B cell (primary cell): ENCODE results near the gene NPS. TPM values are rescaled to one million over a fixed set of nuclear protein-coding genes. Genes with fewer than 3 reads are reported as not detected.

ENCODE experiments used
- ATAC-seq: fragments of 200-7000 bp; cut with Tn5 transposase; one replicate; pipeline ENCODE4 v1.10.0; 2021; ENCODE audit warnings: low read depth, mild to moderate bottlenecking, moderate number of reproducible peaks, moderate library complexity
- CTCF ChIA-PET: fragments of 350-600 bp; sonication (Branson Sonifier 250); formaldehyde crosslinking; loops from one replicate; lab custom pipeline; 2021; ENCODE audit warnings: antibody characterized with exemption, inconsistent platforms; lab: Charles Lee
- POLR2A ChIA-PET: fragments of 350-600 bp; sonication (Branson Sonifier 250); formaldehyde crosslinking; loops from one replicate; lab custom pipeline; 2021; ENCODE audit warnings: antibody characterized with exemption; lab: Charles Lee
- DNase-seq: peaks from one replicate; pipeline ENCODE4 v3.0.0; 2013
- H2AFZ ChIP-seq: 2 replicates; pipeline ENCODE4 v1.6.1; 2012; ENCODE audit warnings: mild to moderate bottlenecking, low read depth, low read length; ENCODE audit not compliant: insufficient read depth, poor library complexity, severe bottlenecking
- H3K27ac ChIP-seq, 2 donors: 1 replicate in 1 of 2; 2 replicates in 1 of 2; pipeline ENCODE4 v1.5.1; 2012 to 2013; ENCODE audit warnings: low read length in 2 of 2, mild to moderate bottlenecking in 2 of 2, moderate library complexity in 1 of 2
- H3K27me3 ChIP-seq, 4 experiments: fragments of 200-600 bp in 1 of 4; sonication (generic) in 1 of 4; replicated peaks in 1 of 4; 1 replicate in 2 of 4; 2 replicates in 2 of 4; pipeline versions ENCODE4 v1.6.1 to v1.7.0; 2013 to 2016; ENCODE audit warnings: low read length in 3 of 4, mild to moderate bottlenecking in 2 of 4, mixed read lengths in 1 of 4, moderate library complexity in 1 of 4; ENCODE audit not compliant: insufficient read depth in 4 of 4, control insufficient read depth in 3 of 4; ENCODE audit errors: control extremely low read depth in 1 of 4
- H3K36me3 ChIP-seq, 2 experiments: replicated peaks in 1 of 2; 1 replicate in 1 of 2; 2 replicates in 1 of 2; pipeline versions ENCODE4 v1.6.1 to v1.7.1; 2013; ENCODE audit warnings: low read length in 1 of 2; ENCODE audit not compliant: insufficient read depth in 2 of 2, control insufficient read depth in 1 of 2; ENCODE audit errors: control extremely low read depth in 1 of 2, extremely low read depth in 1 of 2
- H3K4me1 ChIP-seq, 2 donors: fragments of 200-600 bp in 1 of 2; sonication (generic) in 1 of 2; 1 replicate in 1 of 2; 2 replicates in 1 of 2; pipeline versions ENCODE4 v1.5.1 to v1.6.1; 2013 to 2017; ENCODE audit warnings: low read length in 2 of 2; ENCODE audit not compliant: control insufficient read depth in 2 of 2, insufficient read depth in 2 of 2
- H3K4me2 ChIP-seq: replicated peaks from 2 replicates; pipeline ENCODE3; 2012; ENCODE audit warnings: mild to moderate bottlenecking, low read depth, low read length; ENCODE audit not compliant: poor library complexity, severe bottlenecking
- H3K4me3 ChIP-seq, 5 experiments: fragments of 200-600 bp in 1 of 5; sonication (generic) in 1 of 5; 1 replicate in 3 of 5; 2 replicates in 2 of 5; pipeline versions ENCODE4 v1.5.1 to v1.7.0; 2011 to 2016; ENCODE audit warnings: low read length in 4 of 5, mild to moderate bottlenecking in 4 of 5, low read depth in 2 of 5, control low read depth in 1 of 5, moderate library complexity in 1 of 5; ENCODE audit not compliant: insufficient read depth in 1 of 5; ENCODE audit errors: control extremely low read depth in 1 of 5, extremely low read depth in 1 of 5
- H3K79me2 ChIP-seq: fragments of 200-600 bp; sonication (generic); one replicate; pipeline ENCODE4 v1.6.0; 2016; ENCODE audit warnings: low read length; ENCODE audit not compliant: control insufficient read depth, insufficient read depth
- H3K9ac ChIP-seq: fragments of 200-600 bp; sonication (generic); 2 replicates; pipeline ENCODE4 v1.6.1; 2017; ENCODE audit warnings: mild to moderate bottlenecking, low read length, moderate library complexity
- H3K9me3 ChIP-seq, 3 donors: one replicate each; pipeline versions ENCODE4 v1.6.1 to v1.7.1; 2013; ENCODE audit warnings: low read length in 2 of 3; ENCODE audit not compliant: control insufficient read depth in 2 of 3, insufficient read depth in 1 of 3; ENCODE audit errors: control extremely low read depth in 1 of 3
- H4K20me1 ChIP-seq: 2 replicates; pipeline ENCODE4 v1.6.0; 2012; ENCODE audit warnings: mild to moderate bottlenecking, low read length; ENCODE audit not compliant: insufficient read depth, control insufficient read depth, poor library complexity, severe bottlenecking
- H3K27ac Mint-ChIP-seq: one replicate; pipeline ENCODE4 v1.8.0; 2021; ENCODE audit warnings: mixed read lengths
- H3K27me3 Mint-ChIP-seq: one replicate; pipeline ENCODE4 v1.8.0; 2021; ENCODE audit warnings: mixed read lengths
- H3K4me1 Mint-ChIP-seq: one replicate; pipeline ENCODE4 v1.8.0; 2021; ENCODE audit warnings: mixed read lengths
- H3K4me3 Mint-ChIP-seq: one replicate; pipeline ENCODE4 v1.8.0; 2021; ENCODE audit warnings: mixed read lengths
- H3K9me3 Mint-ChIP-seq: one replicate; pipeline ENCODE4 v1.8.0; 2022; ENCODE audit warnings: mixed read lengths; ENCODE audit not compliant: insufficient read depth
- CTCF ChIP-seq: fragments of 200-600 bp; IDR thresholded peaks from one replicate; pipeline ENCODE4 v1.8.0; 2022; ENCODE audit warnings: antibody characterized with exemption, mild to moderate bottlenecking
- EZH2 ChIP-seq: IDR thresholded peaks from 2 replicates; pipeline ENCODE4 v1.6.1; 2012; ENCODE audit warnings: borderline replicate concordance, low read depth, mild to moderate bottlenecking, moderate library complexity, low read length; ENCODE audit not compliant: insufficient read depth, poor library complexity, severe bottlenecking
- WGBS: methylation state at CpG from one replicate; pipeline ENCODE4 v1.1.5; 2013; ENCODE audit warnings: missing lambda C conversion rate; ENCODE audit not compliant: insufficient coverage; 5-methylcytosine and 5-hydroxymethylcytosine counted together
- intact Hi-C: fragments of 100-400 bp; cut with micrococcal nuclease; formaldehyde crosslinking; loops from one replicate; pipeline ENCODE4 v1.10.0; 2022
- polyA plus RNA-seq: library from polyadenylated mRNA; depleted of rRNA; stranded (reverse); fragments of >200 nt; gene quantifications from 2 replicates; pipeline ENCODE4 v1.2.3, GENCODE V29; 2012
- total RNA-seq, 2 donors: library from RNA; stranded (reverse); fragments of 120-200 nt in 1 of 2; gene quantifications; 1 replicate in 1 of 2; 2 replicates in 1 of 2; pipeline versions ENCODE4 v1.2.3 to v1.2.4, GENCODE V29; 2013 to 2022

Gene NPS
- total and polyA plus RNA-seq, 2 donors (not counting 1 experiment from before 2014, with no cell fraction given): not detected

GRCh38 chr10:127527891-127528290 lies 21.2 kb upstream of the NPS start:
- no peak overlapping the region for H3K27ac Mint-ChIP-seq
- no peaks in the 10 kb centered on the region for H3K9me3 Mint-ChIP-seq
- no peak overlapping the region for H3K4me2 ChIP-seq
- no peaks in the 10 kb centered on the region for H3K4me1 Mint-ChIP-seq
- no peak overlapping the region for H3K9ac ChIP-seq
- intact Hi-C loops: no loop called here
- WGBS: 62% methylated on average over 7 of the region's 8 CpGs
- no peaks in the 10 kb centered on the region for H3K4me1 ChIP-seq
- no peak overlapping the region for H3K4me3 Mint-ChIP-seq
- no peaks in the 10 kb centered on the region for H3K79me2 ChIP-seq
- no peak overlapping the region for H2AFZ ChIP-seq
- ATAC-seq: no peak
- CTCF ChIA-PET: no interaction called here
- POLR2A ChIA-PET: no interaction called here
- H3K9me3 ChIP-seq: peaks cover 0 to 8% (median 0%) of the 10 kb centered on the region in 3 donors
- no peaks in the 10 kb centered on the region for H3K27me3 Mint-ChIP-seq
- H3K27me3 ChIP-seq: no peaks in the 10 kb centered on the region
- no peaks in the 10 kb centered on the region for H4K20me1 ChIP-seq
- TF ChIP-seq CTCF (no peak), EZH2 (no peak)
- H3K36me3 ChIP-seq: no peaks in the 10 kb centered on the region
- DNase-seq: no peak
- no peak overlapping the region for H3K4me3 ChIP-seq
- H3K27ac ChIP-seq: no peak overlapping the region

GRCh38 chr10:127532193-127532592 lies 16.9 kb upstream of the NPS start:
- intact Hi-C loops: no loop called here
- no peaks in the 10 kb centered on the region for H3K9me3 Mint-ChIP-seq
- ChIA-PET POLR2A (no interaction called here), CTCF (no interaction called here)
- Histone ChIP-seq H4K20me1 (no peaks in the 10 kb centered on the region), H3K27me3 (no peaks in the 10 kb centered on the region), H3K4me3 (no peak overlapping the region), H3K27ac (no peak overlapping the region), H2AFZ (no peak overlapping the region), H3K4me1 (no peaks in the 10 kb centered on the region), H3K9me3 (peaks cover 0 to 18% (median 0%) of the 10 kb centered on the region in 3 donors), H3K79me2 (no peaks in the 10 kb centered on the region), H3K9ac (no peak overlapping the region), H3K4me2 (no peak overlapping the region), H3K36me3 (no peaks in the 10 kb centered on the region)
- no peaks in the 10 kb centered on the region for H3K4me1 Mint-ChIP-seq
- no peak for ATAC-seq
- WGBS: 89% methylated on average over 6 of the region's 6 CpGs
- H3K27ac Mint-ChIP-seq: no peak overlapping the region
- no peak for TF ChIP-seq CTCF
- TF ChIP-seq EZH2: no peak
- no peak overlapping the region for H3K4me3 Mint-ChIP-seq
- no peaks in the 10 kb centered on the region for H3K27me3 Mint-ChIP-seq
- DNase-seq: no peak
